Activated gamma-delta T cell treated with anti-CD3 and anti-CD28 coated beads, Interleukin-2, amount 50 U/mL, for 16 hours (primary cell): ENCODE data around the gene ACO2.

Experiments used
- DNase-seq: peaks from one replicate; pipeline ENCODE4 v3.0.0-alpha.2; 2020; ENCODE audit warnings: low read depth

ACO2 gene

DNA sequence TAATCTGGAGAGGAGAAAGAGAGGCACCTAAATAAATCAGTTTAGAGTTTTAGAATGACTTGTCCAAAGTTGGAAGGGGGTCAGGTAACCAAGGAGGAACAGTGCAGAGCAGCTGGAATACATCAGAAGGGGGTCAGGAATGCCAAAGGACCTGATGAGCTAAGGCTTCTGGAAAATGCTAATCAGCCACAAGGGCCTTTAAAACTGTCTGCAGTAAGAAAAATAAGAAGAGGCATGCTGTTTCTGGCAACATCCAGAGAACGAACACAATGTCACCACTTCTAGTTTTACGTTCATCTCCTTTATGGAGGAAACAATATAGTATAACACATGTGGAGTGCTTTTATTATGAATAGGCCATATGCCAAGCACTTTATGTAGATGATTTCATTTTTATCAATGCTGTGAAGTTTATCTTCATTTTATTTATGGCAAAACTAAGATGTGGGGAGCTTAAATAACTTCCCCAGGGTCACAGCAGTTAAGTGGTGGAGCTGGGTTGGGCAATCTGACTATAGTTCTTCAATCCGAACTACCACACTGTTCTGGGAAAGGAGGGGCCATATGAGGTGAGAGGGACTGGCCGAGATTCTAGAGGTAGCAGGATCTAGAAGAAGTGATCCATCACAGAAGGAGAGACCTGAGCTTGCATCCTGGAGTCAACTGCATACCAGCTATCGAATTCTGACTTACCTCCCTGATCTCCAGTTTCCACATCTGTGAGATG lies 22.6 kb downstream of the ACO2 start:
- DNase-seq = no peak

GRCh38 chr22:41498303-41498835 lies 29.5 kb downstream of the ACO2 start:
- no peak for DNase-seq

DNA sequence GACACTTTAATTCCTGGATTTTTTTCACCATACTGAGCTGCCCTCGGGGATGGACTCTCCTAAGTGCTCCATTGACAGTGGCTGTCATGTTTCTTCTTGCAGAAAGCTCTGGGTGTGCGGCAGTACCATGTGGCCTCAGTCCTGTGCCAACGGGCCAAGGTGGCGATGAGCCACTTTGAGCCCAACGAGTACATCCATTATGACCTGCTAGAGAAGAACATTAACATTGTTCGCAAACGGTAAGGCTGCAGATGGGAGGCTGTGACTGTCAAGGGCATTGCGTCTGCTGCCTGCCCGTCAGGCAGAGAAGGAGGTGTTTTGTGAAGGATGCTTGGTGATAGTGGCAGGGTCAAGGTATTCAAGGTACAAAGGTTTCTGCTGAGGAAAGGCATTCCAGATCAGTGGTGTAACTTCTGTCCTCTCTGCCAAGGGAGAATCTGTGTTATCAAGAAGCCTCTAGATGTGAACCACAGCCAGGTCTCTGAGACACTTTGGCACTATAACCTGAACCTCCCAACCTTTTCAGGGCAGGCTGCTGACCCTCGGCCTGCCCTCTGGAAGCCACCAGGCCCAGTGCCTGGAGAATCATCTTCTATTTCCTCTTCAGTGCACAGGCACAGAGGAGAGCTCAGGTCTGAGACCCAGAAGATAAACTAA lies 30.8 kb downstream of the ACO2 start:
- DNase-seq = no peak

- DNase-seq = no peak
These were observed 31.4 kb downstream of the ACO2 start for GRCh38 chr22:41500303-41500702.

- no peak for DNase-seq
These were observed 32.3 kb downstream of the ACO2 start for GRCh38 chr22:41501209-41501608.

DNA sequence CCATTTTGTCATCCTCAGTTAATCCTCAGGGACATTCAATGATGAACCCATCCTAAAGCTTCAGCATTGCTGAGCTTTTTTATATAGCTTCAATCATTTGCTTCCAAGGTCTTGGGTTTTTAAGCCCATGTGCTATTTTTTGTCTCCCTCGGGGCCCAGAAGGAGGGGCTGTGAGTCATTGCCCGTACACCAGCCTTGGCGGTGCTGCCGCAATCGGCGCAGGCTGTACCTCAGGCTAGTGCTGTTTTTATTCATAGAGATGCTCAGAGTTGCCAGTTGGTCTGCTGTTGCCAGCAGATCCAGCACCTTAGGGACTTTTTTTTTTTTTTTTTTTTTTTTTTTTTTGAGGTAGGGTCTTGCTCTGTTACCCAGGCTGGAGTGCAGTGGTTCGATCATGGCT lies 35.5 kb downstream of the ACO2 start:
- no peak for DNase-seq

DNA sequence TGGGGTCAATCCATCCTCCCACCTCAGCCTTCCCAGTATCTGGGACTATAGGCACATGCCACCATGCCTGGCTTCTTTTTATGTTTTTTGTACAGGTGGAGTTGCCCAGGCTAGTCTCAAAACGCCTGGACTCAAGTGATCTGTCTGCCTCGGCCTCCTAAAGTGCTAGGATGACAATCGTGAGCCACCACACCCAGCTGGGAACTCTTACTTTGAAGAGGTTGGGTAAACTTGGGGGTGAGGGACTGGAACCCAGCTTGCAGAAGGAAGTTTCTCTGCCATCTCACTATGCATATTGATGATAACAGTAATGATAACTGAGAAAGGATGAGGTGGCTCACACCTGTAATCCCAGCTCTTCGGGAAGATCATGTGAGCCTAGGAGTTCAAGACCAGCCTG lies 35.9 kb downstream of the ACO2 start:
- no peak for DNase-seq

DNA sequence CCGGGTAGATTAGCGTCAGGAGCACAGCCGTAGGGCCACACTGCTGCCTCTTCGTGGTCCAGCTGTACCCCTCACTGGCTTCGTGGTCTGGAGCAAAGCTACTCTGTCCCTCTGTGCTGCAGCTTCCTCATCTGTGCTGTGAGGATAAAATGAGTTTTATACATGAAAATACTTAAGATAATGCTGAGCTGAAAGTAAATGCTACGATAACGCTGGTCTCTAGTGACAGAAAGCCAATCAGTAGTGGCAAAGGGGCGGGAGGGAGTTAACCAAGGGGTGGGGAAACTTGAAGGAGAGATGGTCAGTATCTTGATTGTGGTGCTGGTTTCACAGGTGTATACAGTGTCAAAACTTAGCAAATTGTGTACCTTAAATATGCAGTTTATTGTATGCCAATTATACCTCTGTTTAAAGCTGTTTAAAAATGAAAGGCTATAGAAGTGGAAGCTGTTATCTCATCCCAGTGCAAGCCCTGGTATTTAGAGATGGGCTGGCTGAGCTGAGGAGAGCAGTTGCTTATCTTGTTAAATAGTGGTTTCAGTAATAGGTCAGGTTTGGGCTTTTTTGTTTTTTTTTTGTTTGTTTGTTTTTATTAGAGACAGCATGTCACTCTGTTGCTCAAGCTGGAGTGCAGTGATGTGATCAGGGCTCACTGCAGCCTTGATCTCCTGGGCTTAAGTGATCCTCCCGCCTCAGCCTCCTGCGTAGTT lies 36.7 kb downstream of the ACO2 start:
- DNase-seq = no peak

GRCh38 chr22:41507330-41508063 lies 38.6 kb downstream of the ACO2 start:
- DNase-seq = no peak

- no peak for DNase-seq
These were observed 39.9 kb downstream of the ACO2 start for GRCh38 chr22:41508770-41509170.

- DNase-seq = no peak
These were observed 42.6 kb downstream of the ACO2 start for GRCh38 chr22:41511521-41511968.

- no peak for DNase-seq
These were observed 43.7 kb downstream of the ACO2 start for GRCh38 chr22:41512421-41513194.

DNA sequence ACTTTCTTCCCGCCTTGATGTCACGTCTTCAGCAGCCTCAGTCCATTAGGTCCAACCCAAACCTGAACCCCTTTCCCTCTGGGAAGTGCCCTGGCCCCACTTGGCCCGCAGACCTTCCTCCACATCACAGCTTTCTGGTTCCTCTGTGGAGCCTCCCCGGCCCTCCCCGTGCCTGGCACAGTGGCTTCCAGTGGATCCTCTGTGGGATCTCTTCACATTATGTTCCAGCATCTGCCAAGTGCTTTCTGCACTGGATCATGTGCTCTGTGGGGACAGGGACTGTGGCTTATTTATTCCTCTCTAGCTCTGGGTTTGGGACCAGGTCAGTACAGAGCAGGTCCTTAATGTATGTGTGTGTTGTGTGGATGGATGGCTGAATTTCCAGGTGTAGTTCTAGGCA lies 44.5 kb downstream of the ACO2 start:
- no peak for DNase-seq

DNA sequence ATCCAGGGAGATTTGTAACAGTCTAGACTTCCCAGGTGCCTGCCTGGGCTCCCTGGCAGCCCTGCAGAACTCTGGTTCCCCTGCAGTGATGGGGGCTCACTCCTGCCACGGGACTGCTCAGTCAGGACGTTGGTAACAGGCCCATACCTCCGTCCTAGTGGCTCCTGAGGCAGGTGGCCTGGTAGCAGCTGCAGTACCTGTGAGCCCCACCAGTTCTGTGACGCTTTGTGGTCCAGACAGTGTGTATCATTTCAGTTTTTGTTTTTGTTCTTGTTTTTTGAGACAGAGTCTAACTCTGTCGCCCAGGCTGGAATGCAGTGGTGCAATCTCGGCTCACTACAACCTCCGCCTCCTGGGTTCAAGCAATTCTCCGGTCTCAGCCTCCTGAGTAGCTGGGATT lies 47.5 kb downstream of the ACO2 start:
- DNase-seq = no peak

DNA sequence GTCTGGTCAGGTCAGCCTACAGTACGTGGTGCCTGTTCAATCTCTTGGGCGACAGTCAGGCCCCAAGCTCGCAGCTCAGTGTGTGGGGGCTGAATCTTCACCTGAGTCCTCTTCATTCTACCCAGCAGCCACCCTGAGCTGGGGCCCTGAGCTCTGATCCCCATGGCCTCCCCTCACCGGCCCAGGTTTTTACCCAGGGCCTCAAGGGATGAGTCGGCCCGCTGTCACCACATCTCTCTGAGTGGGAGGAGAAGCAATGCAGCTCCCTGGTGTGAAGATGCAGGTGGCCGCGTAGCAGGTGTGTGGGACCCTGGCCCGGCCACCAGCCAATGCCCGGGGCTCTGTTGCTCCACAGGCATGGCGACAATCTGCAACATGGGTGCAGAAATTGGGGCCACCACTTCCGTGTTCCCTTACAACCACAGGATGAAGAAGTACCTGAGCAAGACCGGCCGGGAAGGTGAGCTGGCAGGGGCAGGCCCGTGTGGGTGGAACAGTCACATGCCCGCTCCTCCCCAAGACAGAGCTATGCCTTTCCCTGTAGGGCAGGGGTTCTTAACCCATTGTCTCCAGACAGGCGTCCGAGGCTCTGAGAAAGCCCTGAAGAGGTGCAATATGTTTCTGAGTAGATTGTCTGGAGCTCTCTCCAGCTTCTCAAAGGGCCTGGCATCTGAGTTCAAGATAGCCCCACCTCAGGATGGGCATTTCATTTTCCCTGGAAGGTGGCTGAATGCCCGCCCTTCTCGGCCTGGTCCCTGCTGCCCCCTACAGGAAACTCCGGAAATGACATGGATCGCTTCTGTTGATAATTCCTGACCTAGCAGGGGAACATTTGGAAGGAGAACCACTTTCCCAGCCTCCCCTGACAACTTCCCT lies 48.5 kb downstream of the ACO2 start:
- no peak for DNase-seq

DNA sequence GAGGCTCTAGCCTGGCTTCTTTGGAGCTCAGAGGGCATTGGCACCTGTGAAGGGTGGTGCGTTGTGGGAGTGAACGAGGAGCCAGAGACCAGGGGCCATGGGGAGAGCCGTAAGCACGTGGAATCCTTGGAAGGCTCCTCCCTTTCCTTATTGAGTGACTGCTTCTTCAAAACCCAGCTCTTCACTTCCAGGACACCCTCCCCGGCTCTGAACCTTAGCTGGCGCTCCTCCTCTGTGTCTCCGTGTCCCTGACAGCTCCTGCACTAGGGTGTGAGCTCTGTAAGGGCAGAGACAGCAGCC lies 49.1 kb downstream of the ACO2 start:
- DNase-seq = no peak

DNA sequence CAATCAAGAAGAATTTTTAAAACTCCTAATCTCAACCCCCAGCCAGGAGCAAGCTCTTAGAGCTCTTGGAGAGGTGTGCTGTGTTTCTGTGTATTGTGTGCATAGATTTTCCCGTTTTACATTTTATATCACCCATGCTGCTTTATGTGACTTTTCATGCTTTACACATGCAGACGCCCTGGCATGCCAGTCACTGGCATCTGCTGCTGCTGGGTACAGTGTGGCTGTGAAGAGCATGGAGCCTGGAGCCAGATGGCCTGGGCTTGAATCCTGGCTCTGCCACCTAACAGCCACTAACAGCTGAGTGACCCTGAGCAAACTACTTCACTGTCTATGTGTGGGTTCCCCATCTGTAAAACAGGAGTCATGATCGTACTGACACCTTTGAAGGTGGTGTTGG lies 52.2 kb downstream of the ACO2 start:
- no peak for DNase-seq

GRCh38 chr22:41522813-41523212 lies 53.9 kb downstream of the ACO2 start:
- DNase-seq = no peak

DNA sequence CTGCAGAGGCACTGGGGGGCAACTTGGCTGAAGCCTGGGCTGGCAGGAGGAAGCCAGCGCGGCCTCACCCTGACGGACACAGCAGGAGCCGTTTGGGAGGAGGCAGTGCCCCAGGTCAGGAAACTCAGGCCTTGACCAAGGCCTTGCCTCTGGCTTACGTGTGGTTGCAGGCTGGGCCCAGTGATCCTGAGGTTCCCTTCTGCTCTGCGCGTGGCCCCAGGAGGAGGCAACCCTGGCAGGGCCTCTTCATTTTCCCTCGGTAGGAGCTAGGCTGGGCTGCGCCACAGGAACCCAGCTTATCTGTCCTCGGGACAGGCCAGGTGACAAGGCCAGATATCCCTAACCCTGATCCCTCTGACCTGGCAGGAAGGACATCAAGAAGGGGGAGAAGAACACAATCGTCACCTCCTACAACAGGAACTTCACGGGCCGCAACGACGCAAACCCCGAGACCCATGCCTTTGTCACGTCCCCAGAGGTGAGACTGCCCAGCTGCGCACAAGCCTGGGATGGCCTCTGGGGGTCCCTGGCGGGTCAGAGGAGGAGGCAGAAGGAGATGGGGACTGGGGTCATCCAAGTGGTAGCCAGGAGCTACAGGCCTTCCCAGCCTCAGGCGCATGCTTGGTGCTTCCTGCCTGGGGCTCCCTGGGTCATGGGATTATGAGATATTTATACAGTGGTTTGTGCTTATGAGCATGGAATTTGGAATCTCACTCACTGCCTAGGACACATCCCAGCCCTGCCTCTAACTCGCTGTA lies 54.7 kb downstream of the ACO2 start:
- no peak for DNase-seq

GRCh38 chr22:41524251-41524661 lies 55.3 kb downstream of the ACO2 start:
- DNase-seq = no peak
